Uterus (tissue), 4 donors: Measurements from ENCODE around the gene HCK. TPM values are rescaled to one million over a fixed set of nuclear protein-coding genes. Genes with fewer than 3 reads are reported as not detected.

ENCODE experiments used
- DNase-seq, 2 donors: peaks; one replicate each; pipeline ENCODE4 v3.0.0-alpha.2; 2019 to 2020
- H3K27ac ChIP-seq, 2 donors: fragments of 200-600 bp; sonication (generic); 1 replicate in 1 of 2; 2 replicates in 1 of 2; pipeline ENCODE4 v1.5.1; 2016 to 2018
- H3K27me3 ChIP-seq, 2 donors: fragments of 200-600 bp; sonication (generic); one replicate each; pipeline ENCODE4 v1.5.1; 2018 to 2019; ENCODE audit warnings: control low read depth in 1 of 2
- H3K36me3 ChIP-seq, 2 donors: fragments of 200-600 bp; sonication (generic); one replicate each; pipeline ENCODE4 v1.5.1; 2019; ENCODE audit warnings: control low read depth in 1 of 2
- H3K4me1 ChIP-seq, 2 donors: fragments of 200-600 bp; sonication (generic); one replicate each; pipeline ENCODE4 v1.5.1; 2018 to 2019; ENCODE audit warnings: control low read depth in 1 of 2
- H3K4me3 ChIP-seq, 2 donors: fragments of 200-600 bp; sonication (generic); 1 replicate in 1 of 2; 2 replicates in 1 of 2; pipeline ENCODE4 v1.5.1; 2018 to 2019; ENCODE audit warnings: mild to moderate bottlenecking in 1 of 2
- H3K9me3 ChIP-seq, 2 donors: fragments of 200-600 bp; sonication (generic); one replicate each; pipeline ENCODE4 v1.5.1; 2019; ENCODE audit warnings: control low read depth in 1 of 2
- CTCF ChIP-seq, 4 experiments: fragments of 200-600 bp in 2 of 4; fragments of 450-650 bp in 2 of 4; sonication (generic) in 2 of 4; IDR thresholded peaks; one replicate each; pipeline ENCODE4 v1.5.1; 2016 to 2019; ENCODE audit warnings: antibody characterized with exemption in 4 of 4, mild to moderate bottlenecking in 2 of 4, moderate library complexity in 1 of 4
- POLR2A ChIP-seq, 2 donors: fragments of 450-650 bp; IDR thresholded peaks; one replicate each; pipeline ENCODE4 v1.6.1; 2016; ENCODE audit warnings: antibody characterized with exemption in 2 of 2, mild to moderate bottlenecking in 1 of 2, moderate library complexity in 1 of 2
- intact Hi-C: fragments of 100-400 bp; cut with DNase I; formaldehyde crosslinking; loops from one replicate; pipeline ENCODE4 v1.15.1; 2023; ENCODE audit warnings: low total_unique reads
- total RNA-seq, 4 donors: library from RNA; depleted of rRNA in 3 of 4; stranded (reverse); fragments of >200 nt in 3 of 4; gene quantifications; one replicate each; pipeline versions ENCODE4 v1.1.0 to v1.2.4, GENCODE V29; 2014 to 2023
- donor health status: DM: yes; HTN: yes; CAD: no.

Gene HCK
- total RNA-seq, 4 donors from 2014 or later = 1.3 to 7.0 (median 4.1) TPM

- Histone ChIP-seq H3K27ac (no peak overlapping the region), H3K9me3 (no peaks in the 10 kb centered on the region), H3K4me1 (peaks cover 0 to 9% of the 10 kb centered on the region in 2 donors), H3K36me3 (no peaks in the 10 kb centered on the region), H3K27me3 (no peaks in the 10 kb centered on the region), H3K4me3 (peak overlapping the region; percentile 83 to 99)
- intact Hi-C loops = no loop called here
- TF ChIP-seq POLR2A (IDR thresholded peaks at IDR 0.05) (no peak), CTCF (IDR thresholded peaks at IDR 0.05) (no peak)
- DNase-seq = no peak
Observed at GRCh38 chr20:32110727-32111126, 58.7 kb downstream of the HCK start.

- Histone ChIP-seq H3K9me3 (no peaks in the 10 kb centered on the region), H3K4me1 (peaks cover 0 to 9% of the 10 kb centered on the region in 2 donors), H3K27ac (no peak overlapping the region), H3K27me3 (no peaks in the 10 kb centered on the region), H3K36me3 (no peaks in the 10 kb centered on the region), H3K4me3 (no peak overlapping the region)
- intact Hi-C loops = no loop called here
- TF ChIP-seq POLR2A (IDR thresholded peaks at IDR 0.05) (no peak), CTCF (IDR thresholded peaks at IDR 0.05) (no peak)
- DNase-seq = no peak
Observed at GRCh38 chr20:32111156-32111686, 59.2 kb downstream of the HCK start.

GRCh38 chr20:32111753-32112152 lies 59.7 kb downstream of the HCK start:
- intact Hi-C loops = no loop called here
- H3K36me3 ChIP-seq = no peaks in the 10 kb centered on the region
- no peak for DNase-seq
- no peak for TF ChIP-seq CTCF (IDR thresholded peaks at IDR 0.05)
- TF ChIP-seq POLR2A (IDR thresholded peaks at IDR 0.05) = no peak
- no peaks in the 10 kb centered on the region for H3K9me3 ChIP-seq
- no peaks in the 10 kb centered on the region for H3K27me3 ChIP-seq
- no peak overlapping the region for H3K27ac ChIP-seq
- H3K4me1 ChIP-seq = peaks cover 0 to 9% of the 10 kb centered on the region in 2 donors
- H3K4me3 ChIP-seq = no peak overlapping the region

- Histone ChIP-seq H3K36me3 (no peaks in the 10 kb centered on the region), H3K27ac (no peak overlapping the region), H3K27me3 (no peaks in the 10 kb centered on the region), H3K4me1 (peaks cover 0 to 9% of the 10 kb centered on the region in 2 donors), H3K9me3 (no peaks in the 10 kb centered on the region), H3K4me3 (no peak overlapping the region)
- intact Hi-C loops = no loop called here
- no peak for DNase-seq
- TF ChIP-seq POLR2A (IDR thresholded peaks at IDR 0.05) (no peak), CTCF (IDR thresholded peaks at IDR 0.05) (no peak)
Observed at GRCh38 chr20:32112841-32113240, 60.8 kb downstream of the HCK start.

- no peaks in the 10 kb centered on the region for H3K27me3 ChIP-seq
- intact Hi-C loops = no loop called here
- peaks cover 0 to 9% of the 10 kb centered on the region in 2 donors for H3K4me1 ChIP-seq
- TF ChIP-seq POLR2A (IDR thresholded peaks at IDR 0.05) (no peak), CTCF (IDR thresholded peaks at IDR 0.05) (no peak)
- H3K4me3 ChIP-seq = no peak overlapping the region
- H3K27ac ChIP-seq = no peak overlapping the region
- DNase-seq = no peak
- no peaks in the 10 kb centered on the region for H3K36me3 ChIP-seq
- H3K9me3 ChIP-seq = no peaks in the 10 kb centered on the region
Observed at GRCh38 chr20:32113591-32114260, 61.7 kb downstream of the HCK start.
